GM12892 (cell line): ENCODE measurements around the gene LYL1.

Experiments
- POLR2A ChIP-seq: IDR thresholded peaks from 2 replicates; pipeline ENCODE4 v1.6.1; 2011; ENCODE audit warnings: low read depth, low read length, control low read depth
- POLR2AphosphoS5 ChIP-seq: IDR thresholded peaks from 2 replicates; pipeline ENCODE4 v1.6.1; 2011; ENCODE audit warnings: low read depth, low read length, control low read depth

DNA sequence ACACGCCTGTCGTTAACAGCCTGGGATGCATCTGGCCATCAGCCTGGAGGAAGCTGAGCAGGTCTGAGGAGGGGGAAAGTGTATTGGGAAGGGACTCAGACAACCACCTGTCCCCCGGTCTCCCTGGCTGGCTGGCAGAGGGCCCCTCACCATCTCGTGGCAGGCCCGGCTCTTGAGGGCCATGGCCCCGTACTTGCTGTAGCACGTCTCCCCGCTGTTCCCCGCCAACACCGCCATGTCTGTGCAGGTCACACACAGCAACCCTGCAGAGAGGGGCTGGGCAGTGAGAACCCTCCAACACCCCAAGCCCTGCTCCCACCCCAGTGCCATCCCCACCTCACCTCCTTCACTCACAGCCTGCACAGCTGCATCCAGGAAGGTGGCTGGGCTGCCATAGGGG lies 9.9 kb upstream of the LYL1 start:
- TF ChIP-seq POLR2A (no peak), POLR2AphosphoS5 (no peak)
